Measurements from ENCODE around the gene MRLN. TPM values are rescaled to one million over a fixed set of nuclear protein-coding genes. Genes with fewer than 3 reads are reported as not detected.

The MRLN gene
- total RNA-seq, 1 donor, result not detected

DNA sequence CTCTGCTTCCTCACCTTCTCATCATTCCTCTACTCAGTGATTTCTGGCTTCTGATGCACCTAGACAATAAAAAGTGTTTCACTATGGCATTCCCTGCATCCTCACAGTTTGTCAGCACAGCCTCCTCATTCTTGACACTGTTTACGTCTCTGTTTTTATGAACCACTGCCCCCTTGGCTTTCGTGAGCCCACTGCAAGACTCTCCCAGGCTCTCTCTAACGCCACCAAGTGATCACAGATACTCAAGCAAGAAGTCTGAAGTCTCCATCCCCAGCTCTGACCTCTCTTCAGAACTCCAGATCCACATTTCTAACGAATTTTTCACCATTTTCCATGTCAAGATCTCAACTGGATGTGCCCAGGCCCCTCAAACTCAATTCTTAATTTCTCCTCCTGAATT, 52.5 kb downstream of the MRLN start:
- H3K4me3 ChIP-seq (ENCODE audit: low read depth, low read length), result no peak overlapping the region
- no peak for DNase-seq (ENCODE audit: low read depth)
- TF ChIP-seq, protein P1, sequence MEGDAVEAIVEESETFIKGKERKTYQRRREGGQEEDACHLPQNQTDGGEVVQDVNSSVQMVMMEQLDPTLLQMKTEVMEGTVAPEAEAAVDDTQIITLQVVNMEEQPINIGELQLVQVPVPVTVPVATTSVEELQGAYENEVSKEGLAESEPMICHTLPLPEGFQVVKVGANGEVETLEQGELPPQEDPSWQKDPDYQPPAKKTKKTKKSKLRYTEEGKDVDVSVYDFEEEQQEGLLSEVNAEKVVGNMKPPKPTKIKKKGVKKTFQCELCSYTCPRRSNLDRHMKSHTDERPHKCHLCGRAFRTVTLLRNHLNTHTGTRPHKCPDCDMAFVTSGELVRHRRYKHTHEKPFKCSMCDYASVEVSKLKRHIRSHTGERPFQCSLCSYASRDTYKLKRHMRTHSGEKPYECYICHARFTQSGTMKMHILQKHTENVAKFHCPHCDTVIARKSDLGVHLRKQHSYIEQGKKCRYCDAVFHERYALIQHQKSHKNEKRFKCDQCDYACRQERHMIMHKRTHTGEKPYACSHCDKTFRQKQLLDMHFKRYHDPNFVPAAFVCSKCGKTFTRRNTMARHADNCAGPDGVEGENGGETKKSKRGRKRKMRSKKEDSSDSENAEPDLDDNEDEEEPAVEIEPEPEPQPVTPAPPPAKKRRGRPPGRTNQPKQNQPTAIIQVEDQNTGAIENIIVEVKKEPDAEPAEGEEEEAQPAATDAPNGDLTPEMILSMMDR (IDR thresholded peaks at IDR 0.05; ENCODE audit: insufficient read depth, low read length), result no peak

DNA sequence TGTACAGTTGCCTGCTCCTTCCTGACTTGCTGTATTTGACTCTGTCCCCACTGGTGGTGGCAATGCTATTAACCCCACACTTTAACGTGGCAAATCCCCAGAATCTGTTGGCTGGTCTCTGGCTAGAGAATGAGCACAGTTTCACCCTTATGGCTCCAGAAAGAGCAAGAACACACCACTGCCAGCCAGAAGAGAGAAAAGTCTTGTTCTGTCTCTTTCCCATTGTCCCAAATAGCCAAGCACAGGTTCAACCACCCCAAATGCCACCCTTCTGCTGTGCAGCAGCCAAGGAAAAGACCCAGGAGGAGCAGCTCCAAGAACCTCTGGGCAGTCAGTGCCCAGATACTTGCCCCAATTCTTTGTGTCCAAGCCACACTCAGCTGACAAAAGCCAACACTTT, 54.9 kb downstream of the MRLN start:
- TF ChIP-seq, protein P1 (IDR thresholded peaks at IDR 0.05; ENCODE audit: insufficient read depth, low read length), result no peak
- no peak overlapping the region for H3K4me3 ChIP-seq (ENCODE audit: low read depth, low read length)
- no peak for DNase-seq (ENCODE audit: low read depth)

DNA sequence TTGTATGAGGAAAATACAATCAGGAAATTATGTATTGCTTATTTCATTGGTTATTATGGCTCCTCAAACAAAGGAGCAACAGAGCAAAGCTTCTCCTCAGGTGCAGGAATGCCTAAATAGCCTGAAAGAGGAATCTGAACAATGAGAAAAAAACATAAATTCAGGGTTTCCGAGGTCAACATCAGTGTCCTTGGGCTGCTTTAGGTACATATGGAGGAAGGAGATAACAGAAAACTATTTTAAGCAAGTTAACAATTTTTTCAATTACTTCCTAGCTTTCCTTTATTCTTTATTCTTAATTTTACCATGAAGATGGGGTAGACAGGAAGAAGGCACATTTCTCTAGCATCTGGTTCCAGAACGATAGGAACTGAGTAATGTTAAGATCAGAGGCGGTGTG, 57.6 kb downstream of the MRLN start:
- no peak for DNase-seq (ENCODE audit: low read depth)
- H3K4me3 ChIP-seq (ENCODE audit: low read depth, low read length), result no peak overlapping the region
- TF ChIP-seq, protein P1 (IDR thresholded peaks at IDR 0.05; ENCODE audit: insufficient read depth, low read length), result no peak

DNA sequence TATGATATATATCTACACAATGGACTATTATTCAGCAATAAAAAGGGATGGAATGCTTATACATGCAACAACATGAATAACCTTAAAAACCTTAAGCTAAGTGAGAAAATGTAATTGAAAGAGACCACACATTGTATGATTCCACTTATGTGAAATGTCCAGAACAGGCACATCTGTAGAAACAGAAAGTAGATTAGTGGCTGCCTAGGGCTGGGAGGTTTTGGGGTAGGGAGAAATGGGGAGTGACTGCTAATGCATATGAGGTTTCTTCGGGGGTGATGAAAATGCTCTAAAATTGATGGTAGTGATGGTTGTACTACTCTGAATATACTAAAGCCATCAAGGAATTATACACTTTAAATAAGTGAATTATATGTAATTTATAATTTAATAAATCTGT, 58.3 kb downstream of the MRLN start:
- H3K4me3 ChIP-seq (ENCODE audit: low read depth, low read length), result no peak overlapping the region
- DNase-seq (ENCODE audit: low read depth), result no peak
- TF ChIP-seq, protein P1 (IDR thresholded peaks at IDR 0.05; ENCODE audit: insufficient read depth, low read length), result no peak

DNA sequence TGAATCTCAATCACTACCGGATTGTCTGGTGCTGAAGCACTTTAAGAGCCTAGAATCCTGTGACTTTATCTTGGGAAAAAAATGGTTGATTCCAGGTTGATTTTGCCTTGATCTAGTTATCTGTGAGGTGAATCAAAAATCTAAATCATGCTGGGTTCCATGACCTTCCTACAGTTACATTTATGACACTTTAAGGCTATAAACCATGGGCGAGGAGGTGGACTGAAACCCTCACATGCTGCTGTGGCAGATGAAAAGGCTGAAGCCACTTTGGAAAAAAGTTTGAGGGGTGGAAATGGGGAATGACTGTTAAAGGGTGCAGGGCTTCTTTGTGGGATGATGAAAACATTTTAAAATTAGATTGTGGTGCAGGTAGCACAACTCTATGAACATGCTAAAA, 61.1 kb downstream of the MRLN start:
- no peak for DNase-seq (ENCODE audit: low read depth)
- TF ChIP-seq, protein P1 (IDR thresholded peaks at IDR 0.05; ENCODE audit: insufficient read depth, low read length), result no peak
- no peak overlapping the region for H3K4me3 ChIP-seq (ENCODE audit: low read depth, low read length)

DNA sequence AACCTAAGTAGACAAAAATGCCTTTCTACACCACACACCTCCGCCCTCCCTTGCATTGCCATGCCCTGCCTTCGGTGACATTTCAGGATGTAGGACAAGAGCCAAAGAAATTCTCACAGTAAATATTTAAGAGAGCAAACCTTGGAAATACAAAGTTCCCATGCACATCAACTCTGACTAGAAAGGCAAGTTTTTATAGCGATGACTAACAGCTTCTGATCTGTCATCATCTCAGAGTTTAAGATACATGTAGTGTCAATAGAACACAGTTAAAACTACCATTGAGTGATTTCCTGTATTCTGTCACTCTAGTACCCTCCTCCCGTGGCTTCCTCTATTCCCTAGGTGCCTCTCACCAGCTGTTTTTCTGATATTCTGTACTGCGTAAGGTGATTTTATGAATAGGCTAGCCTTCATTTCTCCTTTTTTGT, 64.3 kb downstream of the MRLN start:
- no peak for DNase-seq (ENCODE audit: low read depth)
- TF ChIP-seq, protein P1 (IDR thresholded peaks at IDR 0.05; ENCODE audit: insufficient read depth, low read length), result no peak
- H3K4me3 ChIP-seq (ENCODE audit: low read depth, low read length), result no peak overlapping the region

DNA sequence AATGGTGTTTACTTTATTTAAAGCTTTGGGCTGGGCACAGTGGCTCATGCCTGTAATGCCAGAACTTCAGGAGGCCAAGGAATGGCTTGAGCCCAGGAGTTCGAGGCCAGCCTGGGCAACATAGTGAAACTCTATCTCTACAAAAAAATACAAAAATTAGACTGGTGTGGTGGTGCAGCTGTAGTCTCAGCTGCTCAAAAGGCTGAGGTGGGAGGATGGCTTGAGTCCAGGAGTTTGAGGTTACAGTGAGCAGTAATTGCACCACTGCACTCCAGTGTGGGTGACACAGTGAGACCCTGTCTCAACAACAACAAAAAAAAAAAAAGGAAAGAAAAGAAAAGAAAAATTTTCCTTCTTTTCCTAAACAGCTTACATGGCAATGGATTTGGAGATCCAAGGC, 65.6 kb downstream of the MRLN start:
- TF ChIP-seq, protein P1 (IDR thresholded peaks at IDR 0.05; ENCODE audit: insufficient read depth, low read length), result no peak
- H3K4me3 ChIP-seq (ENCODE audit: low read depth, low read length), result no peak overlapping the region
- no peak for DNase-seq (ENCODE audit: low read depth)

Measured in fibroblast of the aortic adventitia (primary cell).